IPS-18a (cell line): ENCODE results near the gene KRTAP10-7.
"Not testable (repeated sequence)": the region's sequence is repeated elsewhere in the genome, so short reads cannot be mapped to it uniquely, and the experiment has no call there.

ENCODE experiments used
- H3K27ac ChIP-seq: one replicate; pipeline ENCODE4 v1.5.1; 2013; ENCODE audit warnings: low read length
- H3K27me3 ChIP-seq: one replicate; pipeline ENCODE4 v1.6.1; 2013; ENCODE audit warnings: mild to moderate bottlenecking, low read length; ENCODE audit not compliant: control insufficient read depth, insufficient read depth
- H3K36me3 ChIP-seq: one replicate; pipeline ENCODE4 v1.6.1; 2013; ENCODE audit warnings: low read depth, low read length; ENCODE audit not compliant: control insufficient read depth
- H3K4me1 ChIP-seq: one replicate; pipeline ENCODE4 v1.6.1; 2013; ENCODE audit warnings: low read depth, low read length; ENCODE audit not compliant: control insufficient read depth
- H3K4me3 ChIP-seq: one replicate; pipeline ENCODE4 v1.5.1; 2013; ENCODE audit warnings: low read length
- H3K9ac ChIP-seq: one replicate; pipeline ENCODE4 v1.6.1; 2013; ENCODE audit warnings: mild to moderate bottlenecking, low read length, moderate library complexity
- H3K9me3 ChIP-seq: one replicate; pipeline ENCODE4 v1.6.1; 2013; ENCODE audit warnings: low read depth, low read length; ENCODE audit not compliant: control insufficient read depth

KRTAP10-7 gene

GRCh38 chr21:44636209-44637017 is 36.0 kb downstream of the KRTAP10-7 start:
- no peak overlapping the region for H3K27ac ChIP-seq
- no peak overlapping the region for H3K9ac ChIP-seq
- H3K4me3 ChIP-seq: no peak overlapping the region

DNA sequence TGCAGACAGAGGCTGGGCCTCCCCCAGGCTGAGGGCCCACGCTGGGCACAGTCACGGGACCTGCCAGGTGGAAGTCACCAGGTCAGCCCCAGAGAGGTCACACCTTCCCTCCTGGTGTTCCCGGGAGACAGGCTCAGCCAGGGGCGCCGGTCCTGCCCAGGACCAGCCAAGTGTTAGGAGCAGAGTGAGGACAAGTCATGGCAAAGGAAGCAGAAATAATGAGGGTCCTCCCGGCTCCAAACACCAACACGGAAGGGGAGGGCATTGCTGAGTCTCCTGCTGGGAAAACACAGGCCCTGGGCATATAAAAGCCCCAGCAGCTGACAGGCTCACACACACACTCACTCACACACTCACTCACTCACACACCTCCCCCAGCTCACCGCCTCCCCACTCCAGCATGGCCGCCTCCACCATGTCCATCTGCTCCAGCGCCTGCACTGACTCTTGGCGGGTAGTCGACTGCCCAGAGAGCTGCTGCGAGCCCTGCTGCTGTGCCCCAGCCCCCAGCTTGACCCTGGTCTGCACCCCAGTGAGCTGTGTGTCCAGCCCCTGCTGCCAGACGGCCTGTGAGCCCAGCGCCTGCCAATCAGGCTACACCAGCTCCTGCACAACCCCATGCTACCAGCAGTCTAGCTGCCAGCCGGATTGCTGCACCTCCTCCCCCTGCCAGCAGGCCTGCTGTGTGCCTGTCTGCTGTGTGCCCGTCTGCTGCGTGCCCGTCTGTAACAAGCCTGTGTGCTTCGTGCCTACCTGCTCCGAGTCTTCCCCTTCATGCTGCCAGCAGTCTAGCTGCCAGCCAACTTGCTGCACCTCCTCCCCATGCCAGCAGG is 36.8 kb downstream of the KRTAP10-7 start, which contains the start of gene KRTAP10-10:
Gene KRTAP10-10, plus strand, starts transcription at position 339 of the 833 bp plus-strand sequence. Its CDS starts 62 bp downstream, at position 401.
- Histone ChIP-seq H3K9me3 (no peaks in the 10 kb centered on the region), H3K4me3 (no peak within 1 kb of the TSS), H3K27ac (no peak within 1 kb of the TSS), H3K27me3 (no peaks in the 10 kb centered on the region), H3K36me3 (no peaks in the 10 kb centered on the region), H3K4me1 (no peaks in the 10 kb centered on the region), H3K9ac (no peak within 1 kb of the TSS)

More at GRCh38 chr21:44636209-44637017, 36.0 kb downstream of the KRTAP10-7 start:
- Histone ChIP-seq H3K4me1 (no peaks in the 10 kb centered on the region), H3K27me3 (no peaks in the 10 kb centered on the region), H3K36me3 (no peaks in the 10 kb centered on the region), H3K9me3 (no peaks in the 10 kb centered on the region)

- H3K9ac ChIP-seq, H3K27me3 ChIP-seq, H3K27ac ChIP-seq, H3K36me3 ChIP-seq, H3K4me3 ChIP-seq, H3K9me3 ChIP-seq, H3K4me1 ChIP-seq: not testable (repeated sequence)
Measured at GRCh38 chr21:44637851-44638348, 37.5 kb downstream of the KRTAP10-7 start.

DNA sequence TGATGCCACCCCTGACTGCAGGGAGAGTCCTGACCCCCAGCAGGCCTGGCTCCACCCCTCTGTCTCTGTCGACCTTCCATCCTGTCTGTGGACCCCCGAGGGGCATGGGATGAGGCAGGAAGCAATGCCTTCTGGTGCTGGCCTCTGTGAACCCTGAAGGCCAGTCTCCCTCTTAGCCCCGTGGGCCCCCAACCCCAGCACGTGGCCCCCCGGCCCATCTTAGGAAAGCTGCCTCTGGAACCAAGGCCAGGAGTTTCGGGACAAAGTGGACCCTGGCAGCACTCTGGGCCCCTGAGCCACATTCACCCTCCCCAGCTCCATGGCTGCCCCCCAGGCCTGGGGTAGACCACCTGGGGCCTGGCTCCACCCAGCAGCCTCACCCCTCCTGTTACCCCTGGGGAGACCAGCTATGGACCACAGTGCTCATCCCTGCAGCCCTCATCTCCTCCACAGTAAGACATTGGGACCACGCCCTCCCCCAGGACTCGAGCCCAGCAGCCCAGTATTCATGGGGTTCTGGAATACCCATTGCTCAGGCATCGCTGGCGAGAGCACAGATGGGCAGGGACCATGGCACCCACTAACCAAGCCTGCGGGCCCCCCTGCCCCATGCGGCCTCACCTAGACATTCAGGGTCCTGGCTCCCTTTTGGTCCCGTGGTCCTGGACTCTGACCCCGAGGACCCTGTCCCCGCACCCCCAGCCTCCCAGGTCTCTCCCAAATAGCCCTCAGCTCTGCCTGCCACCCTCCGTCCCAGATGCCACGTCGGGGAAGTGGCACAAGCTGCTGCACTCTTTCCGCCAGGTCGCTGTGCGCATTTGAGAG is 38.3 kb downstream of the KRTAP10-7 start:
- H3K9me3 ChIP-seq, H3K36me3 ChIP-seq, H3K9ac ChIP-seq, H3K4me3 ChIP-seq, H3K4me1 ChIP-seq, H3K27ac ChIP-seq, H3K27me3 ChIP-seq: not testable (repeated sequence)

- Histone ChIP-seq H3K4me3 (no peak overlapping the region), H3K9me3 (peaks cover 1% of the 10 kb centered on the region), H3K36me3 (no peaks in the 10 kb centered on the region), H3K4me1 (no peaks in the 10 kb centered on the region), H3K27me3 (no peaks in the 10 kb centered on the region), H3K9ac (no peak overlapping the region), H3K27ac (no peak overlapping the region)
Measured at GRCh38 chr21:44639331-44639655, 38.9 kb downstream of the KRTAP10-7 start.

GRCh38 chr21:44640761-44641160 is 40.4 kb downstream of the KRTAP10-7 start:
- H3K4me1 ChIP-seq: no peaks in the 10 kb centered on the region
- H3K9me3 ChIP-seq: peaks cover 10% of the 10 kb centered on the region
- H3K27ac ChIP-seq: no peak overlapping the region
- no peak overlapping the region for H3K4me3 ChIP-seq
- H3K36me3 ChIP-seq: no peaks in the 10 kb centered on the region
- no peaks in the 10 kb centered on the region for H3K27me3 ChIP-seq
- no peak overlapping the region for H3K9ac ChIP-seq

DNA sequence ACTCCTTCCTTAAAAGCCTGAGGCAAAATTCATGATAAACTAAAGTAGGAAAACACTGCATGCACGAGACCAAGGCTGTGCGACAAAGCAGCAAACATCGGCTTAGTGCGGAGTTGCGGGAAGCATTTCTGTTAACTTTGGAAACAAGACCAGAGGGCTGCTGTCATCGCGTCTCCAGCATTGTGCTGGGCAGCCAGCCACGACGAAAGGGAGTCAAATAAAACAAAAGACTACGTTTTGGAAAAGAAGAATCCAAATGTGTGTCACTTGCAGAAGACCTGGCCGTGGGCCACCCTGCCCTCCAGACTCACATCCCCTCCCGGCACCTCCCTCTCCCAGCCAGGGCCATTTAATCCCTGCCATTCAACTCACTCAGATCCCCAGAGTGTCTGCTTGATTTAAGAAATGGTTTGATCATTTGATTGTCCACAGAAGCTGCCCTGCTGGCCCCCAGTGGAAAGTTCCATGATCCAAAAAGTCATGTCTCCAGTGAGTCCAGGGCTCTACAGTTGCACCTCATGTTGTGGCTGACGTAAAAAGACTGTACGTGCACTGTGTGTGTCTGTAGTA is 43.4 kb downstream of the KRTAP10-7 start:
- peaks cover 10% of the 10 kb centered on the region for H3K9me3 ChIP-seq
- H3K4me3 ChIP-seq: no peak overlapping the region
- peaks cover 4% of the 10 kb centered on the region for H3K4me1 ChIP-seq
- H3K9ac ChIP-seq: no peak overlapping the region
- H3K27ac ChIP-seq: no peak overlapping the region
- H3K36me3 ChIP-seq: no peaks in the 10 kb centered on the region
- no peaks in the 10 kb centered on the region for H3K27me3 ChIP-seq

GRCh38 chr21:44644878-44645277 is 44.5 kb downstream of the KRTAP10-7 start:
- no peak overlapping the region for H3K9ac ChIP-seq
- no peaks in the 10 kb centered on the region for H3K27me3 ChIP-seq
- peaks cover 10% of the 10 kb centered on the region for H3K9me3 ChIP-seq
- no peak overlapping the region for H3K4me3 ChIP-seq
- H3K36me3 ChIP-seq: no peaks in the 10 kb centered on the region
- H3K4me1 ChIP-seq: peaks cover 4% of the 10 kb centered on the region
- no peak overlapping the region for H3K27ac ChIP-seq

GRCh38 chr21:44646366-44647221 is 46.2 kb downstream of the KRTAP10-7 start, which contains the start of gene KRTAP10-11:
Gene KRTAP10-11 (plus strand): TSS chr21:44646414. CDS start chr21:44646459, 45 bp downstream.
- peaks cover 10% of the 10 kb centered on the region for H3K9me3 ChIP-seq
- H3K27me3 ChIP-seq, H3K4me3 ChIP-seq: not testable (repeated sequence)

GRCh38 chr21:44647222-44647552 is 46.8 kb downstream of the KRTAP10-7 start:
- Histone ChIP-seq H3K9me3 (peaks cover 10% of the 10 kb centered on the region), H3K4me3 (no peak overlapping the region), H3K36me3 (no peaks in the 10 kb centered on the region), H3K4me1 (peaks cover 4% of the 10 kb centered on the region), H3K27me3 (no peaks in the 10 kb centered on the region), H3K9ac (no peak overlapping the region), H3K27ac (no peak overlapping the region)

More at GRCh38 chr21:44646366-44647221, 46.2 kb downstream of the KRTAP10-7 start, which contains the start of gene KRTAP10-11:
- H3K27ac ChIP-seq, H3K9ac ChIP-seq, H3K4me1 ChIP-seq, H3K36me3 ChIP-seq: not testable (repeated sequence)
